C1 segment of cervical spinal cord (tissue), 14 donors: ENCODE measurements around the gene RASGEF1B.

ENCODE experiments used
- DNase-seq, 14 donors: peaks; one replicate each; lab custom pipeline; 2025; lab: John Stamatoyannopoulos, UW

Gene RASGEF1B

GRCh38 chr4:81399306-81400086, 72.2 kb downstream of the RASGEF1B start:
- DNase-seq = no peak

GRCh38 chr4:81398379-81398778, 73.3 kb downstream of the RASGEF1B start:
- DNase-seq = no peak

GRCh38 chr4:81397635-81398034, 74.1 kb downstream of the RASGEF1B start:
- DNase-seq = no peak

- DNase-seq = no peak
Observed at GRCh38 chr4:81395239-81395638, 76.5 kb downstream of the RASGEF1B start.

- DNase-seq = no peak
Observed at GRCh38 chr4:81392164-81392563, 79.5 kb downstream of the RASGEF1B start.

GRCh38 chr4:81389720-81390119, 82.0 kb downstream of the RASGEF1B start:
- DNase-seq = no peak

GRCh38 chr4:81380437-81380836, 91.3 kb downstream of the RASGEF1B start:
- DNase-seq = no peak

GRCh38 chr4:81378386-81378785, 93.3 kb downstream of the RASGEF1B start:
- no peak for DNase-seq

- DNase-seq = no peak
Observed at GRCh38 chr4:81377191-81377590, 94.5 kb downstream of the RASGEF1B start.

GRCh38 chr4:81376720-81377119, 95.0 kb downstream of the RASGEF1B start:
- DNase-seq = no peak
